K562 (cell line): ENCODE data around the gene GIPR. TPM values are rescaled to one million over a fixed set of nuclear protein-coding genes. Genes with fewer than 3 reads are reported as not detected.

Experiments used
- ATAC-seq: fragments of 200-7000 bp; cut with Tn5 transposase; 3 replicates; pipeline ENCODE4 v1.9.1; 2020; ENCODE audit warnings: moderate library complexity
- BruUV-seq: library from RNA; stranded (reverse); fragments of 400-500 nt; replicated peaks from 2 replicates; lab custom pipeline; 2021; lab: Mats Ljungman, UMichigan
- CTCF ChIA-PET: fragments of 300-600 bp; formaldehyde crosslinking; extraction: SDS; loops from one replicate; lab custom pipeline; 2021; ENCODE audit warnings: low intra/inter-chr PET ratio; lab: Yijun Ruan, JAX
- POLR2A ChIA-PET: fragments of 300-600, 350-650 bp; sonication (Branson Sonifier 250); formaldehyde crosslinking; extraction: SDS; loops from one replicate; lab custom pipeline; 2021; ENCODE audit warnings: antibody characterized with exemption, inconsistent platforms; lab: Yijun Ruan, JAX
- DNase-seq, 4 experiments: peaks; one replicate each; pipeline versions ENCODE4 v3.0.0 to v3.0.0-alpha.2; 2011 to 2018; ENCODE audit warnings: low spot score in 3 of 4, mixed read lengths in 3 of 4; ENCODE audit errors: extremely low read depth in 1 of 4
- FAIRE-seq: peaks from 2 replicates; lab custom pipeline; 2011; peaks lifted over from hg19 to GRCh38; lab: Jason Lieb, UNC
- H2AFZ ChIP-seq: 2 replicates; pipeline ENCODE4 v1.6.0; 2011; ENCODE audit warnings: low read depth, low read length, control low read depth, inconsistent platforms
- H3K27ac ChIP-seq: fragments of 200-600 bp; 3 replicates; pipeline ENCODE4 v1.8.0; 2011; ENCODE audit warnings: low read depth, mild to moderate bottlenecking, control low read depth, inconsistent platforms, low read length, moderate library complexity, mixed read lengths; ENCODE audit errors: extremely low read depth
- H3K27me3 ChIP-seq, 2 experiments: fragments of 300-600 bp in 1 of 2; 2 replicates in 1 of 2; 3 replicates in 1 of 2; pipeline versions ENCODE4 v1.6.0 to v1.8.0; 2011; ENCODE audit warnings: inconsistent platforms in 2 of 2, low read length in 2 of 2, mild to moderate bottlenecking in 1 of 2, mixed read lengths in 1 of 2, moderate library complexity in 1 of 2; ENCODE audit not compliant: control insufficient read depth in 2 of 2, insufficient read depth in 2 of 2
- H3K36me3 ChIP-seq: fragments of 300-600 bp; 3 replicates; pipeline ENCODE4 v1.8.0; 2011; ENCODE audit warnings: mild to moderate bottlenecking, low read length, inconsistent platforms; ENCODE audit not compliant: control insufficient read depth, insufficient read depth
- H3K4me1 ChIP-seq, 2 experiments: fragments of 200-600 bp in 1 of 2; replicated peaks in 1 of 2; 2 replicates in 1 of 2; 3 replicates in 1 of 2; pipeline versions ENCODE4 v1.5.1 to v1.8.0; 2011; ENCODE audit warnings: inconsistent platforms in 2 of 2, low read length in 2 of 2, mild to moderate bottlenecking in 1 of 2, mixed read lengths in 1 of 2, moderate library complexity in 1 of 2; ENCODE audit not compliant: control insufficient read depth in 2 of 2, insufficient read depth in 2 of 2
- H3K4me2 ChIP-seq: 2 replicates; pipeline ENCODE4 v1.6.1; 2011; ENCODE audit warnings: low read length, control low read depth, inconsistent platforms, mixed read lengths; ENCODE audit not compliant: insufficient read depth
- H3K4me3 ChIP-seq: fragments of 200-600 bp; sonication (generic), shearing (Covaris generic); 2 replicates; pipeline ENCODE4 v1.5.1; 2016; ENCODE audit warnings: control low read depth, inconsistent platforms
- H3K79me2 ChIP-seq: fragments of 200-600 bp; 3 replicates; pipeline ENCODE4 v1.8.0; 2011; ENCODE audit warnings: low read length, inconsistent platforms; ENCODE audit not compliant: control insufficient read depth, insufficient read depth
- H3K9ac ChIP-seq, 2 experiments: 2 replicates each; pipeline versions ENCODE4 v1.6.0 to v1.6.1; 2011; ENCODE audit warnings: low read depth in 2 of 2, low read length in 2 of 2, control low read depth in 1 of 2, inconsistent platforms in 1 of 2, mild to moderate bottlenecking in 1 of 2, mixed read lengths in 1 of 2; ENCODE audit not compliant: insufficient read depth in 1 of 2
- H3K9me1 ChIP-seq: one replicate; pipeline ENCODE4 v1.6.0; 2011; ENCODE audit warnings: inconsistent platforms, mild to moderate bottlenecking, low read length, moderate library complexity; ENCODE audit not compliant: control insufficient read depth, insufficient read depth
- H3K9me3 ChIP-seq: replicated peaks from 2 replicates; pipeline ENCODE4 v1.5.1; 2011; ENCODE audit warnings: low read depth, low read length, inconsistent platforms; ENCODE audit not compliant: control insufficient read depth, insufficient read depth
- H4K20me1 ChIP-seq: replicated peaks from 2 replicates; pipeline ENCODE4 v1.6.1; 2011; ENCODE audit warnings: low read length, inconsistent platforms, mixed read lengths; ENCODE audit not compliant: control insufficient read depth, insufficient read depth
- E4F1 ChIP-seq: fragments of 250-450 bp; sonication (Bioruptor Pico); IDR thresholded peaks from 2 replicates; pipeline ENCODE4 v1.5.0; 2021; ENCODE audit warnings: mild to moderate bottlenecking, borderline replicate concordance
- HDAC2 ChIP-seq: fragments of 450-650 bp; IDR thresholded peaks from 2 replicates; pipeline ENCODE4 v1.6.1; 2016; ENCODE audit warnings: mild to moderate bottlenecking
- KDM5B ChIP-seq: fragments of 200-600 bp; sonication (generic); IDR thresholded peaks from 2 replicates; pipeline ENCODE4 v1.6.1; 2012; ENCODE audit warnings: low read depth, mild to moderate bottlenecking, moderate library complexity, low read length, control low read depth, inconsistent platforms; ENCODE audit not compliant: insufficient replicate concordance
- PHF8 ChIP-seq: fragments of 200-600 bp; sonication (generic); IDR thresholded peaks from 2 replicates; pipeline ENCODE4 v1.6.1; 2012; ENCODE audit warnings: mixed run types, mild to moderate bottlenecking, inconsistent platforms, low read length, moderate library complexity, borderline replicate concordance
- SETDB1 ChIP-seq: IDR thresholded peaks from one replicate; pipeline ENCODE4 v1.6.1; 2012; ENCODE audit warnings: low read length, control low read depth, inconsistent platforms
- ZNF584 ChIP-seq: fragments of 200-800 bp; sonication (Bioruptor generic); IDR thresholded peaks from 2 replicates; pipeline ENCODE4 v1.6.1; 2016; ENCODE audit warnings: low read depth, mild to moderate bottlenecking, missing genetic modification characterization, missing compliant biosample characterization
- ZNF586 ChIP-seq: fragments of 450-650 bp; formaldehyde crosslinking; conservative IDR thresholded peaks from 2 replicates; pipeline ENCODE4 v1.4.0; 2020; ENCODE audit warnings: mild to moderate bottlenecking, moderate library complexity
- ZNF77 ChIP-seq: fragments of 250-450 bp; sonication (Bioruptor Pico); IDR thresholded peaks from 2 replicates; pipeline ENCODE4 v1.5.0; 2020
- WGBS: fragments of 100-300 bp; shearing (Covaris generic); methylation state at CpG from one replicate; pipeline ENCODE4 v1.1.6; 2016; ENCODE audit warnings: low coverage, mixed read lengths; ENCODE audit not compliant: insufficient coverage; ENCODE audit errors: missing lambda C conversion rate; 5-methylcytosine and 5-hydroxymethylcytosine counted together
- in situ Hi-C: fragments of 300-500 bp; cut with MboI; formaldehyde crosslinking; loops from 4 replicates; pipeline ENCODE4 v1.15.0; 2018; ENCODE audit warnings: inconsistent platforms, mixed read lengths
- intact Hi-C: fragments of 100-400 bp; cut with micrococcal nuclease; formaldehyde crosslinking; loops from 2 replicates; pipeline ENCODE4 v1.14.2; 2022
- polyA plus RNA-seq, 8 experiments: library from polyadenylated mRNA; depleted of rRNA in 4 of 8; stranded (reverse) in 5 of 8; unstranded in 3 of 8; fragments of >200 nt; fragmentation: Nextera tagmentation in 2 of 8; fragmentation: Illumina TruSeq in 1 of 8; extraction: Ambion mirVana in 2 of 8; extraction: Trizol in 1 of 8; gene quantifications; 2 replicates each; pipeline versions ENCODE4 v1.2.1 to v1.2.3, GENCODE V29; 2011 to 2014; ENCODE audit warnings: inconsistent platforms in 1 of 8, missing spikeins in 1 of 8
- total RNA-seq, 7 experiments: library from RNA; depleted of rRNA in 6 of 7; stranded (reverse); fragments of >200 nt in 6 of 7; fragmentation: Illumina TruSeq in 2 of 7; extraction: Trizol in 2 of 7; gene quantifications; 2 replicates each; pipeline versions ENCODE4 v1.2.1 to v1.2.3, GENCODE V29; 2011 to 2021; ENCODE audit warnings: low replicate concordance in 1 of 7

Gene GIPR
- total and polyA plus RNA-seq, 9 of the 15 experiments (the other 6 are each of a cell fraction or from before 2014, with no cell fraction given), result 2.2 to 26.8 (median 12.7) TPM

GRCh38 chr19:45717983-45718650, 50.1 kb downstream of the GIPR start:
- H3K27ac ChIP-seq, result peak overlapping the region; percentile 95
- peak; percentile 11 for FAIRE-seq
- H3K9me3 ChIP-seq, result no peaks in the 10 kb centered on the region
- H3K27me3 ChIP-seq, result no peaks in the 10 kb centered on the region
- ChIA-PET POLR2A (interaction anchor here (0.6 to 5.9 kb wide), 17 partner anchors 9 to 1102 kb away, joined by 3 to 46 read pairs (median 4); partner anchors contain the start of genes FBXO46, GIPR, MEIOSIN and QPCTL), CTCF (no interaction called here)
- peak; percentile 1; the same call in 2 of the 3 replicates for ATAC-seq
- 31% methylated on average over 12 of the region's 12 CpGs for WGBS
- no peaks in the 10 kb centered on the region for H3K9me1 ChIP-seq
- peak overlapping the region; percentile 81 for H3K4me2 ChIP-seq
- peak overlapping the region; percentile 47 for H3K4me3 ChIP-seq
- no peaks in the 10 kb centered on the region for H4K20me1 ChIP-seq
- BruUV-seq, result TSS peak; percentile 92
- in situ Hi-C loops, result no loop called here
- H3K79me2 ChIP-seq, result peaks cover 71% of the 10 kb centered on the region
- DNase-seq, result no peak
- peaks cover 22 to 30% of the 10 kb centered on the region in 2 experiments for H3K4me1 ChIP-seq
- peak overlapping the region; percentile 70 for H2AFZ ChIP-seq
- intact Hi-C loops, result loop anchor here (1.0 kb wide), 1 partner anchor 52 kb away; no protein-coding TSS in a partner anchor
- H3K9ac ChIP-seq, result peak overlapping the region; percentile 91
- H3K36me3 ChIP-seq, result peaks cover 35% of the 10 kb centered on the region; the same call in 2 of the 3 replicates
- TF ChIP-seq SETDB1 (no peak), ZNF586 (CRISPR knock-in tag) (no peak), PHF8 (0 out of 2 replicates have a peak, but pooled peaks have one; percentile 24), E4F1 (CRISPR knock-in tag) (no peak), KDM5B (peak; percentile 48), HDAC2 (no peak), ZNF77 (CRISPR knock-in tag) (no peak), ZNF584 (no peak)
